K562 (cell line): ENCODE data around the gene MSH2. TPM values are rescaled to one million over a fixed set of nuclear protein-coding genes. Genes with fewer than 3 reads are reported as not detected.

Source experiments
- SMARCC2 ChIP-seq: fragments of 450-650 bp; IDR thresholded peaks from 2 replicates; pipeline ENCODE4 v1.6.1; 2017; ENCODE audit warnings: antibody characterized with exemption, moderate library complexity, mild to moderate bottlenecking, low read depth
- SP2 ChIP-seq: IDR thresholded peaks from 2 replicates; pipeline ENCODE4 v1.6.1; 2011; ENCODE audit warnings: mild to moderate bottlenecking, low read depth, low read length, moderate library complexity; ENCODE audit not compliant: poor library complexity, severe bottlenecking; ENCODE audit errors: extremely low read depth
- TAF15 ChIP-seq: fragments of 200-400 bp; formaldehyde crosslinking; IDR thresholded peaks from 2 replicates; pipeline ENCODE4 v1.6.1; 2017; ENCODE audit warnings: mild to moderate bottlenecking, low read depth, low read length, moderate library complexity
- polyA plus RNA-seq, 8 experiments: library from polyadenylated mRNA; depleted of rRNA in 4 of 8; stranded (reverse) in 5 of 8; unstranded in 3 of 8; fragments of >200 nt; fragmentation: Nextera tagmentation in 2 of 8; fragmentation: Illumina TruSeq in 1 of 8; extraction: Ambion mirVana in 2 of 8; extraction: Trizol in 1 of 8; gene quantifications; 2 replicates each; pipeline versions ENCODE4 v1.2.1 to v1.2.3, GENCODE V29; 2011 to 2014; ENCODE audit warnings: inconsistent platforms in 1 of 8, missing spikeins in 1 of 8
- total RNA-seq, 7 experiments: library from RNA; depleted of rRNA in 6 of 7; stranded (reverse); fragments of >200 nt in 6 of 7; fragmentation: Illumina TruSeq in 2 of 7; extraction: Trizol in 2 of 7; gene quantifications; 2 replicates each; pipeline versions ENCODE4 v1.2.1 to v1.2.3, GENCODE V29; 2011 to 2021; ENCODE audit warnings: low replicate concordance in 1 of 7
- TF ChIP-seq, protein P1 (sequence below): fragments of 450-650 bp; formaldehyde crosslinking; IDR thresholded peaks from 2 replicates; pipeline ENCODE4 v1.4.0; 2020; ENCODE audit warnings: mild to moderate bottlenecking, mixed read lengths
- TF ChIP-seq, protein P2 (sequence below), 2 experiments: fragments of 450-650 bp; formaldehyde crosslinking in 1 of 2; IDR thresholded peaks; 2 replicates each; pipeline versions ENCODE4 v1.4.0 to v1.6.1; 2014 to 2020; ENCODE audit warnings: mild to moderate bottlenecking in 2 of 2, borderline replicate concordance in 1 of 2, low read depth in 1 of 2

MSH2 gene
- total and polyA plus RNA-seq, 9 of the 15 experiments (the other 6 are each of a cell fraction or from before 2014, with no cell fraction given), result 51.8 to 139 (median 113) TPM

DNA sequence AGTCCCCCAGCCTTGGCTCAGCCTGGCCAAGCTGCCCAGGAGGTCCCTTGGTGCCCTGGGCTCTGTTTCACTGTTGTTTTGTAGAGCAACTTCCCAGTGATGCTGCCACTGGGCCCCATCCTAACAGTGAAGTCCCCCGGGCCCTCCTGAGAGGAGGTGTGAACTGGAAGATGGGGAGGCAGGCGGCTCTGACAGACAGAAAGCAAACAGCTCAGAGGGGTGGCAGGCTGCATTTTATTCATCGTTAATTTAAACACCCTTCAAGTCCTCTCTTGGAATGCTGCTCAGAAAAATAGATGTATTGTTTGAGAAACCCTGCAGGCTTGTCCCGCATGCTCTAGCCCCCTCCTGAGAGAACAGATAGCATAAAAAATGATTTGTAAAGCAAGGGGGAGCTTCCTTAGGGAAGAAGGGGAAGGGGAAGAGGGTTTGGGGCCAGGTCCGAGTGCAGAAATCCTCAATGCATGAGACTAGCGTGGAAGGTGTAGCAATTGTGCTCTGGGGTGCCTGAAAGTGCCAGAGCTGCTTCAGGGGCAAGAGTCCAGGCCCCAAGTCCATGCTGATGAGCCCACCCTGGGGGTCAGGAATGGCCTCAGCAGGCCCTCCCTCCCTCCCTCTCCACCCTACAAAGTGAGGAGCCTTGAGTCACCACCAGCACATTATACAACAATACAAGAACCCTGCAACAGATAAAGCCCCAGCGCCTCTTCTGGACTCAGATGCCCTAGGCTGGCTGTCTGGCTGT lies 113.6 kb downstream of the MSH2 start (continued):
- TF ChIP-seq, protein P1, sequence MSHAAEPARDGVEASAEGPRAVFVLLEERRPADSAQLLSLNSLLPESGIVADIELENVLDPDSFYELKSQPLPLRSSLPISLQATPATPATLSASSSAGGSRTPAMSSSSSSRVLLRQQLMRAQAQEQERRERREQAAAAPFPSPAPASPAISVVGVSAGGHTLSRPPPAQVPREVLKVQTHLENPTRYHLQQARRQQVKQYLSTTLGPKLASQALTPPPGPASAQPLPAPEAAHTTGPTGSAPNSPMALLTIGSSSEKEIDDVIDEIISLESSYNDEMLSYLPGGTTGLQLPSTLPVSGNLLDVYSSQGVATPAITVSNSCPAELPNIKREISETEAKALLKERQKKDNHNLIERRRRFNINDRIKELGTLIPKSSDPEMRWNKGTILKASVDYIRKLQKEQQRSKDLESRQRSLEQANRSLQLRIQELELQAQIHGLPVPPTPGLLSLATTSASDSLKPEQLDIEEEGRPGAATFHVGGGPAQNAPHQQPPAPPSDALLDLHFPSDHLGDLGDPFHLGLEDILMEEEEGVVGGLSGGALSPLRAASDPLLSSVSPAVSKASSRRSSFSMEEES (CRISPR knock-in tag), result no peak
- TF ChIP-seq, protein P2, sequence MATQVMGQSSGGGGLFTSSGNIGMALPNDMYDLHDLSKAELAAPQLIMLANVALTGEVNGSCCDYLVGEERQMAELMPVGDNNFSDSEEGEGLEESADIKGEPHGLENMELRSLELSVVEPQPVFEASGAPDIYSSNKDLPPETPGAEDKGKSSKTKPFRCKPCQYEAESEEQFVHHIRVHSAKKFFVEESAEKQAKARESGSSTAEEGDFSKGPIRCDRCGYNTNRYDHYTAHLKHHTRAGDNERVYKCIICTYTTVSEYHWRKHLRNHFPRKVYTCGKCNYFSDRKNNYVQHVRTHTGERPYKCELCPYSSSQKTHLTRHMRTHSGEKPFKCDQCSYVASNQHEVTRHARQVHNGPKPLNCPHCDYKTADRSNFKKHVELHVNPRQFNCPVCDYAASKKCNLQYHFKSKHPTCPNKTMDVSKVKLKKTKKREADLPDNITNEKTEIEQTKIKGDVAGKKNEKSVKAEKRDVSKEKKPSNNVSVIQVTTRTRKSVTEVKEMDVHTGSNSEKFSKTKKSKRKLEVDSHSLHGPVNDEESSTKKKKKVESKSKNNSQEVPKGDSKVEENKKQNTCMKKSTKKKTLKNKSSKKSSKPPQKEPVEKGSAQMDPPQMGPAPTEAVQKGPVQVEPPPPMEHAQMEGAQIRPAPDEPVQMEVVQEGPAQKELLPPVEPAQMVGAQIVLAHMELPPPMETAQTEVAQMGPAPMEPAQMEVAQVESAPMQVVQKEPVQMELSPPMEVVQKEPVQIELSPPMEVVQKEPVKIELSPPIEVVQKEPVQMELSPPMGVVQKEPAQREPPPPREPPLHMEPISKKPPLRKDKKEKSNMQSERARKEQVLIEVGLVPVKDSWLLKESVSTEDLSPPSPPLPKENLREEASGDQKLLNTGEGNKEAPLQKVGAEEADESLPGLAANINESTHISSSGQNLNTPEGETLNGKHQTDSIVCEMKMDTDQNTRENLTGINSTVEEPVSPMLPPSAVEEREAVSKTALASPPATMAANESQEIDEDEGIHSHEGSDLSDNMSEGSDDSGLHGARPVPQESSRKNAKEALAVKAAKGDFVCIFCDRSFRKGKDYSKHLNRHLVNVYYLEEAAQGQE (IDR thresholded peaks at IDR 0.05; ENCODE audit: borderline replicate concordance), result no peak
- TF ChIP-seq, protein P2 (CRISPR knock-in tag; IDR thresholded peaks at IDR 0.05; ENCODE audit: low read depth), result no peak
- TF ChIP-seq TAF15 (no peak), SP2 (no peak), SMARCC2 (no peak)
